ENCODE data around the gene GTF3C6. TPM values are rescaled to one million over a fixed set of nuclear protein-coding genes. Genes with fewer than 3 reads are reported as not detected.

GTF3C6 gene
- total RNA-seq, 3 donors from 2014 or later (not counting 1 experiment from before 2014, with no cell fraction given), result 28.2 to 36.0 (median 33.8) TPM

GRCh38 chr6:110999634-111000270 lies 41.2 kb downstream of the GTF3C6 start:
- TF ChIP-seq CTCF (IDR thresholded peaks at IDR 0.05), result peak; percentile 31
- peak in 1 of 2 donors; percentile 63 for DNase-seq
- no peak overlapping the region for H3K4me3 Mint-ChIP-seq
- peaks cover 46% of the 10 kb centered on the region for H3K36me3 ChIP-seq (ENCODE audit: control insufficient read depth, insufficient read depth, low read length)
- WGBS (ENCODE audit: insufficient coverage), result no CpG with 5 or more reads among the region's 2 CpGs
- H3K4me1 ChIP-seq (ENCODE audit: control insufficient read depth, insufficient read depth, low read length), result no peaks in the 10 kb centered on the region
- H3K27me3 ChIP-seq (ENCODE audit: control insufficient read depth, insufficient read depth, low read length), result no peaks in the 10 kb centered on the region
- no peaks in the 10 kb centered on the region for H3K4me1 Mint-ChIP-seq
- H3K27ac Mint-ChIP-seq, result peak overlapping the region in 1 of 2 donors; percentile 15
- no peak for ATAC-seq
- H3K36me3 Mint-ChIP-seq, result no peaks in the 10 kb centered on the region
- no peak overlapping the region for H3K27ac ChIP-seq (ENCODE audit: low read length)
- intact Hi-C loops (cut with micrococcal nuclease), result loop anchor here (1.0 kb wide), 2 partner anchors 317 to 471 kb away; no protein-coding TSS in a partner anchor
- no peak overlapping the region for H3K4me3 ChIP-seq (ENCODE audit: low read length)
- no peaks in the 10 kb centered on the region for H3K9me3 Mint-ChIP-seq
- no peaks in the 10 kb centered on the region for H3K9me3 ChIP-seq (ENCODE audit: control insufficient read depth, insufficient read depth, low read length)
- H3K27me3 Mint-ChIP-seq (ENCODE audit: low read depth in 2 of 2), result no peaks in the 10 kb centered on the region

GRCh38 chr6:111002350-111002749 lies 43.8 kb downstream of the GTF3C6 start:
- H3K4me1 ChIP-seq (ENCODE audit: control insufficient read depth, insufficient read depth, low read length), result no peaks in the 10 kb centered on the region
- intact Hi-C loops (cut with micrococcal nuclease), result no loop called here
- no peak overlapping the region for H3K4me3 Mint-ChIP-seq
- TF ChIP-seq CTCF (IDR thresholded peaks at IDR 0.05), result no peak
- peaks cover 39% of the 10 kb centered on the region for H3K36me3 ChIP-seq (ENCODE audit: control insufficient read depth, insufficient read depth, low read length)
- H3K9me3 Mint-ChIP-seq, result no peaks in the 10 kb centered on the region
- H3K27me3 ChIP-seq (ENCODE audit: control insufficient read depth, insufficient read depth, low read length), result no peaks in the 10 kb centered on the region
- WGBS (ENCODE audit: insufficient coverage), result 99% methylated on average over 3 of the region's 3 CpGs
- H3K4me1 Mint-ChIP-seq, result no peaks in the 10 kb centered on the region
- no peak overlapping the region for H3K27ac Mint-ChIP-seq
- ATAC-seq (no peak), DNase-seq (no peak)
- no peak overlapping the region for H3K4me3 ChIP-seq (ENCODE audit: low read length)
- H3K9me3 ChIP-seq (ENCODE audit: control insufficient read depth, insufficient read depth, low read length), result no peaks in the 10 kb centered on the region
- H3K27me3 Mint-ChIP-seq (ENCODE audit: low read depth in 2 of 2), result no peaks in the 10 kb centered on the region
- no peak overlapping the region for H3K27ac ChIP-seq (ENCODE audit: low read length)
- H3K36me3 Mint-ChIP-seq, result no peaks in the 10 kb centered on the region

GRCh38 chr6:111011360-111012142 lies 53.0 kb downstream of the GTF3C6 start:
- H3K36me3 Mint-ChIP-seq, result peaks cover 26% of the 10 kb centered on the region
- peak in 1 of 2 donors; percentile 66 for DNase-seq
- peak; percentile 66 for TF ChIP-seq CTCF (IDR thresholded peaks at IDR 0.05)
- H3K27ac Mint-ChIP-seq, result no peak overlapping the region
- H3K4me3 Mint-ChIP-seq, result no peak overlapping the region
- Histone ChIP-seq H3K27ac (ENCODE audit: low read length) (no peak overlapping the region), H3K36me3 (ENCODE audit: control insufficient read depth, insufficient read depth, low read length) (peaks cover 42% of the 10 kb centered on the region), H3K27me3 (ENCODE audit: control insufficient read depth, insufficient read depth, low read length) (no peaks in the 10 kb centered on the region), H3K4me3 (ENCODE audit: low read length) (no peak overlapping the region), H3K9me3 (ENCODE audit: control insufficient read depth, insufficient read depth, low read length) (no peaks in the 10 kb centered on the region), H3K4me1 (ENCODE audit: control insufficient read depth, insufficient read depth, low read length) (no peaks in the 10 kb centered on the region)
- H3K4me1 Mint-ChIP-seq, result peaks cover 0 to 6% of the 10 kb centered on the region in 2 donors
- 80% methylated on average over 2 of the region's 2 CpGs for WGBS (ENCODE audit: insufficient coverage)
- H3K9me3 Mint-ChIP-seq, result no peaks in the 10 kb centered on the region
- ATAC-seq, result peak in 2 of 3 donors; percentile 66 to 68
- no peaks in the 10 kb centered on the region for H3K27me3 Mint-ChIP-seq (ENCODE audit: low read depth in 2 of 2)
- intact Hi-C loops (cut with micrococcal nuclease), result loop anchor here (1.0 to 2.0 kb wide), 2 partner anchors 199 to 1032 kb away; no protein-coding TSS in a partner anchor
